ENCODE measurements around the gene RHOF.

DNA sequence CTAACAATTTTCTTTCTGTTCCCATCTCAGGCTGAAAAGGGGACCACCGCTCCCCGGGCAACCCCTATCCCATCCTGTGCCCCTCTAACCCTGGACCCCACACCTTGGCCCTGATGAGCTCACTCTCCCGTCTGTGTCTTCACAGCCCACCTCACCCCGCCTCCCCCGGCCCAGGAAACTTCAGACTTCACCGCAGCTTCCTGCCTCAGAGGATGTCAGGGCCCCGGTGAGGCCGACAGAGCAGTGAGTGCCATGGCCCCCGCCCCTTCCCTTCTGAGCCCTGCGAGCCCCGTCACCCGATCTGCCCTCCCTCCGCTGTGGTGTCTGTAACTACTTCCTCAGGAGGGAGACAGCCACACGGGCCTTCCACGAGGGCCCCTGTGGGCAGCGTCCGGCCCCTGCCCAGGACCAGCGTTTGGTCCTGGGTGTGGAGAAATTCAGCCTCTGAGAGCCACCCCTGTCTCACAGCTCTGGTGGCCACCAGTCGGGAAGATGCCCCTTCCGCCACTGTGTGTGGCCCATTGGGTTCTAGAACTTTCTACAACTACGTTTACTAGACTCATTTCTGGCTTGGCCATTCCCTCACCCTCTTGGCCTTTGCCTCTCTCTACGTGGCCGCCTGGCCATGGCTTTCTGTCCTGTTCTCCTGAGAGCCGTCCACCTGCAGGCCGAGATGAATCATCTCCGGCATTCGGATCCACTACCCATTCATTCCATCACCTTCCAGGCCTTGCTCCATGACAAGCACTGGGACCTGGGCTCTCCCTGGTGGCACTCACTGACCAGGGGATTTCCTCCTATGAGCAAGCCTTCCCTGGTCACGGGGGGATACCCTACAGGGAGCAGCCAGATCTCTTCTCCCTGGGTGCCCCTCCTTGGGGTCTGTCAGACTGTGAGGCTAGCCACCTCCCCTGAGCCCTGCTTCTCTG lies 3.4 kb downstream of the RHOF start:
- TF ChIP-seq, protein P1, sequence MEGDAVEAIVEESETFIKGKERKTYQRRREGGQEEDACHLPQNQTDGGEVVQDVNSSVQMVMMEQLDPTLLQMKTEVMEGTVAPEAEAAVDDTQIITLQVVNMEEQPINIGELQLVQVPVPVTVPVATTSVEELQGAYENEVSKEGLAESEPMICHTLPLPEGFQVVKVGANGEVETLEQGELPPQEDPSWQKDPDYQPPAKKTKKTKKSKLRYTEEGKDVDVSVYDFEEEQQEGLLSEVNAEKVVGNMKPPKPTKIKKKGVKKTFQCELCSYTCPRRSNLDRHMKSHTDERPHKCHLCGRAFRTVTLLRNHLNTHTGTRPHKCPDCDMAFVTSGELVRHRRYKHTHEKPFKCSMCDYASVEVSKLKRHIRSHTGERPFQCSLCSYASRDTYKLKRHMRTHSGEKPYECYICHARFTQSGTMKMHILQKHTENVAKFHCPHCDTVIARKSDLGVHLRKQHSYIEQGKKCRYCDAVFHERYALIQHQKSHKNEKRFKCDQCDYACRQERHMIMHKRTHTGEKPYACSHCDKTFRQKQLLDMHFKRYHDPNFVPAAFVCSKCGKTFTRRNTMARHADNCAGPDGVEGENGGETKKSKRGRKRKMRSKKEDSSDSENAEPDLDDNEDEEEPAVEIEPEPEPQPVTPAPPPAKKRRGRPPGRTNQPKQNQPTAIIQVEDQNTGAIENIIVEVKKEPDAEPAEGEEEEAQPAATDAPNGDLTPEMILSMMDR (CRISPR knock-in tag; IDR thresholded peaks at IDR 0.05): no peak
- TF ChIP-seq, protein P2, sequence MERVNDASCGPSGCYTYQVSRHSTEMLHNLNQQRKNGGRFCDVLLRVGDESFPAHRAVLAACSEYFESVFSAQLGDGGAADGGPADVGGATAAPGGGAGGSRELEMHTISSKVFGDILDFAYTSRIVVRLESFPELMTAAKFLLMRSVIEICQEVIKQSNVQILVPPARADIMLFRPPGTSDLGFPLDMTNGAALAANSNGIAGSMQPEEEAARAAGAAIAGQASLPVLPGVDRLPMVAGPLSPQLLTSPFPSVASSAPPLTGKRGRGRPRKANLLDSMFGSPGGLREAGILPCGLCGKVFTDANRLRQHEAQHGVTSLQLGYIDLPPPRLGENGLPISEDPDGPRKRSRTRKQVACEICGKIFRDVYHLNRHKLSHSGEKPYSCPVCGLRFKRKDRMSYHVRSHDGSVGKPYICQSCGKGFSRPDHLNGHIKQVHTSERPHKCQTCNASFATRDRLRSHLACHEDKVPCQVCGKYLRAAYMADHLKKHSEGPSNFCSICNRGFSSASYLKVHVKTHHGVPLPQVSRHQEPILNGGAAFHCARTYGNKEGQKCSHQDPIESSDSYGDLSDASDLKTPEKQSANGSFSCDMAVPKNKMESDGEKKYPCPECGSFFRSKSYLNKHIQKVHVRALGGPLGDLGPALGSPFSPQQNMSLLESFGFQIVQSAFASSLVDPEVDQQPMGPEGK (CRISPR knock-in tag; IDR thresholded peaks at IDR 0.05): no peak
- TF ChIP-seq, protein P3, sequence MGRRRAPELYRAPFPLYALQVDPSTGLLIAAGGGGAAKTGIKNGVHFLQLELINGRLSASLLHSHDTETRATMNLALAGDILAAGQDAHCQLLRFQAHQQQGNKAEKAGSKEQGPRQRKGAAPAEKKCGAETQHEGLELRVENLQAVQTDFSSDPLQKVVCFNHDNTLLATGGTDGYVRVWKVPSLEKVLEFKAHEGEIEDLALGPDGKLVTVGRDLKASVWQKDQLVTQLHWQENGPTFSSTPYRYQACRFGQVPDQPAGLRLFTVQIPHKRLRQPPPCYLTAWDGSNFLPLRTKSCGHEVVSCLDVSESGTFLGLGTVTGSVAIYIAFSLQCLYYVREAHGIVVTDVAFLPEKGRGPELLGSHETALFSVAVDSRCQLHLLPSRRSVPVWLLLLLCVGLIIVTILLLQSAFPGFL (CRISPR knock-in tag; IDR thresholded peaks at IDR 0.05): no peak
- TF ChIP-seq TCF7 (IDR thresholded peaks at IDR 0.05; ENCODE audit: low read depth): no peak
- TF ChIP-seq, protein P4, sequence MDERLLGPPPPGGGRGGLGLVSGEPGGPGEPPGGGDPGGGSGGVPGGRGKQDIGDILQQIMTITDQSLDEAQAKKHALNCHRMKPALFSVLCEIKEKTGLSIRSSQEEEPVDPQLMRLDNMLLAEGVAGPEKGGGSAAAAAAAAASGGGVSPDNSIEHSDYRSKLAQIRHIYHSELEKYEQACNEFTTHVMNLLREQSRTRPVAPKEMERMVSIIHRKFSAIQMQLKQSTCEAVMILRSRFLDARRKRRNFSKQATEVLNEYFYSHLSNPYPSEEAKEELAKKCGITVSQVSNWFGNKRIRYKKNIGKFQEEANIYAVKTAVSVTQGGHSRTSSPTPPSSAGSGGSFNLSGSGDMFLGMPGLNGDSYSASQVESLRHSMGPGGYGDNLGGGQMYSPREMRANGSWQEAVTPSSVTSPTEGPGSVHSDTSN (CRISPR knock-in tag; IDR thresholded peaks at IDR 0.05): no peak
- TF ChIP-seq KLF9 (CRISPR knock-in tag; IDR thresholded peaks at IDR 0.05; ENCODE audit: low read depth): no peak
- TF ChIP-seq GFI1 (CRISPR knock-in tag; IDR thresholded peaks at IDR 0.05; ENCODE audit: borderline replicate concordance): no peak
- TF ChIP-seq MYC (CRISPR knock-in tag; IDR thresholded peaks at IDR 0.05; ENCODE audit: borderline replicate concordance): no peak

Measured in HepG2 (cell line).